ENCODE measurements around the gene TAS2R50.
A peak's percentile ranks its signal among the peaks of the same experiment; 100 is the strongest.

Gene TAS2R50

DNA sequence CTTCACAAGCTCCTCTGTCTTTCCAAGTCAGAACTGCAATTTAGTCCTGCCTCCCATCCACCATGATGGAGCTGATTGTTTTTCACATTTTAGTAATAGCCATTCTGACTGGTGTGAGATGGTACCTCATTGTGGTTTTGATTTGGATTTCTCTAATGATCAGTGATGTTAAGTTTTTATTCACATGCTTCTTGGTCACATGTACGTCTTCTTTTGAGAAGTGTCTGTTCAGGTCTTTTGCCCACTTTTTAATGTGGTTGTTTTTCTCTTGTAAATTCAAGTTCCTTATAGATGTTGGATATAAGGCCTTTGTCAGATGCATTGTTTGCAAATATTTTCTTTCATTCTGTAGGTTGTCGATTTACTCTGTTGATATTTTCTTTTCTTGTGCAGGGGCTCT, 43.5 kb downstream of the TAS2R50 start:
- DNase-seq = no peak

DNA sequence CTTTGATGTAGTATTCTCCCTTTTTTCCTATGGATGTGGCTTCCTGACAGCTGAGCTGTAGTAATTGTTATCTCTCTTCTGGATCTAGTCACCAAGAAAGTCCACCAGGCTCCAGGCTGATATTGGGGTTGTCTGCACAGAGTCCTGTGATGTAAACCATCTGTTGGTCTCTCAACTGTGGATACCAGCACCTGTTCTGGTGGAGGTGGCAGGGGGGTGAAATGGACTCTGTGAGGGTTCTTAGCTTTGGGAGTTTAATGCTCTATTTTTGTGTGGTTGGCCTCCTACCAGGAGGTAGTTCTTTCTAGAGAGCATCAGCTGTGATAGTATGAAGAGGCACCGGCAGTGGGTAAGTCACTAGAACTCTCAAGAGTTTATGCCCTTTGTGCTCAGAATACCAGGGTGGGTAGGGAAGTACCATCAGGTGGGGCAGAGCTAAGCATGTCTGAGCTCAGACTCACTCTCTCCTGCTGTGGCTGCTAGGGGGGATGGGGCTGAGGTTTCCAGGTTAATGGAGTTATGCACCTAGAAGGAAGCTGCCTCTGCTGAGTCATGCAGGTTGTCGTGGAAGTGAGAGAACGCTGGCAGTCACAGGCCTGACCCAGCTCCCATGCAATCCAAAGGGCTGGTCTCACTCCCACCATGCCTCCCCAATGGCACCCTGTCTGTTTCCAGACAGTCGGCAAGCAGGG, 44.6 kb downstream of the TAS2R50 start:
- DNase-seq = peak; percentile 81

DNA sequence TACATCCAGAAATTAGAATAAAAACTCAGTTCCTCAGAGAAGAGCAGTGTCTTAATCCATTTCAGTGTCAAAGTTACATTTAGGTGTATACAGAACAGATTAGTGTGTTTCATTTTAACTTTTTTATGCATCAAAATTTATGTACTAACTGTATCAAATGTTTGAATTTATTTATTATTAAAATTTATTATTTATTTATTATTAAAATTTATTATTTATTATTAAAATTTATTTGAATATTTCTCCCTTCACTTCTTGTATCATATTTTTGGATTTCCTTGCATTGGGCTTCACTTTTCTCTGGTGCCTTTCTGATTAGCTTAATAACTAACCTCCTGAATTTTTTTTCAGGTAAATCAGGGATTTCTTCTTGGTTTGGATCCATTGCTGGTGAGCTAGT, 45.3 kb downstream of the TAS2R50 start:
- no peak for DNase-seq

DNA sequence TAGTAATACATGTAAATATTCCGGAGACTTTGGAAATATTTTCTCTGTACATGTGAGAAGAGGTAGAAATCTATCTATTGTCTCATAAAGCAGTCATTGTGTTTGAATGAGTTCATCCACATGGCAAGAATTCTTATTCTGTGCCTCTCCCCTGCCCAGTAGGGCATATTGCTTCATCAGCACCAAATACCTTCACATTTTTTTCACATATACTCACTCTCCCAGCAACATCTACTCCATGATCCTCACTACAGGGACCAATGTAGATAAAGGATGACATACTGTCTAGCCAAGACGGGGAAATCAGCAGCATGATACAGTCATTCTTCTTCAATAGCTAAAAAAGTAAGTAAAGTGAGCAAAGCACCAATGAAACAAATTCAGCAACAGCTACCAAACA, 46.3 kb downstream of the TAS2R50 start:
- DNase-seq = no peak

DNA sequence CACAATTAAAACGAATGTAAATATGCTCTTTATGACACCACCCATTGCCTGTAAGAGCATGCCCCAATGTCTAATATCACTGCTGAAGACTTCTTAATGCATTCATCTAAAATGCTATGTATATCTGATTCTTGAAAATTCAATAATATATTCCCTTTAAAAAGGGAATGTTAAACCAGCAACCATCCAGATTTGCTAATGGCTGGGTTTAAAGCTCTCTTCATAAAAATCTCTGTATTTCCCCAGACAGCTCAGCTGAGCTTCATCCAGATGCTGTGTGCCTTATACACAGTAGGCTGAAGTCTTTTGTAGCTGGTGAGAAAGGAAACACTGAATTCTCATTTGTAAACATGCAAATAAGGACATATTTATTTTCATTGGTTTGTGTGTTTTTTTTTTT, 47.5 kb downstream of the TAS2R50 start, which contains the start of gene TAS2R14:
Gene TAS2R14 (minus strand): TSS at position 101 of the 400 bp plus-strand sequence. CDS start 56 bp downstream, at position 45.
- DNase-seq = no peak

DNA sequence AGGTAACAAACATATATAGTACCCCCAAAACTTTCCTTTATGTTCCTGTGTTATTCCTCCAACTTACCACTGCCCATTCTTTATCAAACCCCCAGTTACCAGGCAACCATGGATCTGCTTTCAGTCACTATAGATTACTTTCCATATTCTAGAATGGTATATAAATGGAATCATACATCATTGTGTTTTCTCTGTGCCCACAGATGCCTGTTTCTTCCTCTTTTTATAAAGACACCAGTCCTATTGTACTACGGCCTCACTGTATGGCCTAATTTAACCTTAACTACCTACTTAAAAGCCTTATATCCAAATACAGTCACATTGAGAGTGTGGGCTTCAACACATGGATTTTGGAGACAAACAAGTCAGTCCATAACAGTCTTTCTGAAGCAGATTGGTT, 50.2 kb downstream of the TAS2R50 start:
- no peak for DNase-seq
